Measurements from ENCODE around the gene ST6GALNAC6. TPM values are rescaled to one million over a fixed set of nuclear protein-coding genes. Genes with fewer than 3 reads are reported as not detected.

ST6GALNAC6 gene, protein sequence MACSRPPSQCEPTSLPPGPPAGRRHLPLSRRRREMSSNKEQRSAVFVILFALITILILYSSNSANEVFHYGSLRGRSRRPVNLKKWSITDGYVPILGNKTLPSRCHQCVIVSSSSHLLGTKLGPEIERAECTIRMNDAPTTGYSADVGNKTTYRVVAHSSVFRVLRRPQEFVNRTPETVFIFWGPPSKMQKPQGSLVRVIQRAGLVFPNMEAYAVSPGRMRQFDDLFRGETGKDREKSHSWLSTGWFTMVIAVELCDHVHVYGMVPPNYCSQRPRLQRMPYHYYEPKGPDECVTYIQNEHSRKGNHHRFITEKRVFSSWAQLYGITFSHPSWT
- total RNA-seq, result 48.9 TPM

DNA sequence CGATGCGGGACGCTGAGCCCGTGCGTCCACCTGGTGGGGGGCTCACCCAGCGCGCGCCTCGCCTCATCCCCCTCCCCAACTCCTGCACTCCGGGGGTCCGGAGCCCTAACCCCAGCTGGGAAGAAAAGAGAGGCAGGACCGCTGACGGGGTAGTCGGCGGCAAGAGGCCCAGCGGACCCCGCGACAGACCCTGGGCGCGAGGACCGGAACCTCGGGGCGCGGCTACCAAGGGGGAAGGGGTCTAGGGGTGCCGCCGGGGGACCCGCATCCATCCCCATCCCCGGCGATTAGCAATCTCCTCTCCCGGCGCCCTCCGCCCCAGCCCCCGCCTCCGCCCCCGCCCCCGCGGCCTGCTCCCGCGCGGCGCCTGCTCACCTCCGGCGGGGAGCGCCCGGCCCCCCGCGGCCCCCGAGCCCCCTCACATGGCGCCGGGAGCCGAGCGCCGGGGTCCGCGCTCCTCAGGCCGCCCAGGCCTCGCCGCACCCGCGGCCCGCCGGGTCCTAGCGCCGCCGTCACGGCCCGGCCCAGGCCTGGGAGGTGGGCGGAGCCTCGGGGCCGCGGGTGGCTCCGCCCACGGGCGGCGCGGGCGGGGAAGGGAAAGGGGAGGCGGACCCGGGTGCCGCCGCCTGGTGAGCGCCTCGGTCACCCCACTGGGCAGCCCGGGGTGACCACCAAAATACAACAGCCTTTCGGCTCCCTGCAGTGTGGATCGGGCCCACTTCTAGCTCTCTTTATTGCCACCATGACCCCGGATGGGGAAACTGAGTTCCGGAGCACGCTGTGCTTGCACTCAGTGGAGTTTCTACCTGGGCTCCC is at the start of gene ST6GALNAC6:
Gene ST6GALNAC6, minus strand, starts transcription at position 476 of the 816 bp plus-strand sequence. CDS start 1,622 bp downstream, outside the sequence.
- no peak for DNase-seq (ENCODE audit: low spot score)

DNA sequence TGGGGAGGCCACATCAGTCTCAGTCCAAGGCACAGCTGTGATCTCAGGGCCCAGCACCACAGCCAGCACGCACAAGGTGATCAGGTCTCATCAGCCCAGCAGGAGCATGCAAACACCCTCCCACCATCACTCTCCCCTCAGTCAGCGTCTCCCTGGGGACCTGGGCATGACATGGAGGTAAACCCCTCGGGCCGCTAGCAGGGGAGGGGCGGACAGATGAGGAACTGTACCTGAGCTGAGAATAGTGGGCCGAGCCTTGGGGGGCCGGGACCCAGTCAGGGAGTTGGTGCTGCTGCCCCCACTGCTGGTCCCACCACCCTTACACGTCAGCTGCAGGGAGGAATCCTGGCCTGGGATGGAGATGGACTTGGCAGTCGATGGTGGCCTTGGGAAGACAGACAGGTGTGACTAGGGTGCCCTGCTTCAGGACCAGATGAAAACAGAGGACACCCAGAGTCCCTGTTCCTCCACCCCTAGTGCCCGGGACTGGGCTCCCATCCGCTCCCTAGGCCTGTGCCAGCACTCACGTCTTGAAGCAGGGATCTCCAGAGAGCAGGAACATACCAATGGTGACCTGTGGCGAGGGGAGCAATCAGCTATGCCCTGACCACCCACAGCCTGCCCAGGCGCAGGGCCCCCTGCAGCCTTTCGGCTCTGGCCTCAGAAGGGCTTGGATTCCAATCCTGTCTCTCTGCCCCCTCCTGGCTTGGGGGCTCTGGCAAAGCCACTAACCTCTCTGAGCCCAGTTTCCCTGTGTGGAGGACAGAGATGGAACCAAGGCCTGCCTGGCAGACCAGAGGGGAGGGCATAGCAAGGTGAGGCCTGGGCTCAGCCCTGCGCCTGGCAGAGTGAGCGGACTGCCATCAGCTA is 48.7 kb upstream of the ST6GALNAC6 start:
- no peak for DNase-seq (ENCODE audit: low spot score)

DNA sequence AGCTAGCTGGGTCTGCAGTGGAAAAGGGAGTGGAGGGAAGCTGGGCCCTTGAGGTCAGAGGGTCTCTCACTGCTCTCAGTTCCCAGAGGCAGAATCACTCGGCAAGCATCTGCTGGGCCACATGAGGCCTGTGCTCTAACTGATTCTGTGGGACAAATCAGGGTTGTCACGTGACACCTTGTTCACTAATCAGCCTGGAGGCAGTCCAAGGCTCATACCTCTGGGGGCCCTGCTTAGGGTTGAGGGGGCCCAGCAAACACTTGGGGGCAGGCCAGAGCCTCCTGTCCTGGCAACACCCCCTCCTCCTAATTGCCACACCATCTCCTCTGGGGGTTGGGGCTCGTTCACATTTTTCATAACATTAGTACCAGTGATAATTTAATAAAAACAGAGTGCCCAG is 47.3 kb upstream of the ST6GALNAC6 start:
- DNase-seq (ENCODE audit: low spot score), result no peak

DNA sequence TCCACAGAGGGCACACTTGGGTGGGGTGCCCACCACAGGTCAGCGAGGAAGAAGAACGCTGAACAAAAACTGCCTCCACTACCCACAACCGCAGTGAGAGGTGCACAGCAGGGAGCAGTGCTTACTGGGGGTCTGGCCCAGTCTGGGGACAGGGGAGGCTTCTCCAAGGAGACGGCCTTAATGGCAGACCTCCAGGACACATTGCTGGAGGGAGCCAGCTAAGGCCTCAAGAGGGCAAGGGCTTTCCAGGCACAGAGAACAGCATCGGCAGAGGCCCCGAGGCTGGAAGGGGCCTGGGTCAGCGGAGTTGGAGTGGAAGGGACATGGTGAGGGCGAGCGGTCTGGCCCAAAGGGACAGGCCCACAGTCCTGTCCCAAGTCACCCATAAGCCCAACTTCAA is 46.5 kb upstream of the ST6GALNAC6 start:
- DNase-seq (ENCODE audit: low spot score), result no peak

DNA sequence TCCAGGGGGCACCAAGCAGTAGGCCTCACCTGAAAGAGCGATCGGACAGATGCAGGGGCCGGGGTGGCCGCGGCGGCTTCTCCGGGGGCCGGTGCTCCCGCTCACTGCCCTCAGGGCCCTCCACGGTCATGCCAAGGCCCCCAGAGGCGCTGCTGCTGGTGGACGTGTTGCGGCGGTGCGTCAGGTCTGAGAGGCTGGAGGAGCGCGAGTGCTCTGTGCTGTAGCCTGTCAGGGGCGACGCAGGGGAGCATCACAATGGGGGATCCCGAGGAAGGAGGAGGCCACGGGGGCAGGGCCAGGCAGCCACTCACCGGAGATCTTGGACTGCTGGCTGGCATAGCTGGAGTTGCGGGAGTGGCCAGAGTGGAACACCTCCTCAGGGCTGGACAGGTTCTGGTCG is 45.9 kb upstream of the ST6GALNAC6 start:
- DNase-seq (ENCODE audit: low spot score), result no peak

DNA sequence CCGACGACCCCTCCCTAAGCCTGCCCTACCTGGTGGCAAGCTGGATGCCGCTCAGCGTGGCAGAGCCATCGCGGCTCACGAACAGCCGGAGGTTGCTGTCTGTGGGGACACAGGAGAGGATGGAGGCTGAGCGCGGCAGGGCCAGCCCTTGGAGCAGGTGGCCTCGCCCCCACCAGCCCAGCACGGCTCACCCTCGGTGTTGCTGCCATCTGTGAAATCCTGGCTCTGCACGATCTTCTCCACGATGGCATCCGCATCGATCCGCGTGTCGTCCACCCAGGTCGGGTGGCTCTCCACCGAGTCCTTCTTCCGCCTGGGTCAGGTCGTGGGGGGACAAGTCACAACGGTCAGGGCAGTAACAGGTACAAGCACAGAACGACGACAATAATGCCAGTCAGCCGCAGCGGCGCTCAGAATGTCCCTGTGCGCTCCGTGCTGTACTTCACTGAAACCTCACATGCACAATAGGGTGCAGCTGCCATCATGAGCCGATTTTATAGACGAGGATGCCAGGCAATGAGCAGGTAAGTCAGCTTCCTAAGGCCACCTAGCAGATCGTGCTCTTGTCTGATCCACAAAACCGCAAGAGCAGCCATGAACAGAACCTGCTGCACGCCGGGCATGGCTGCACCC is 45.3 kb upstream of the ST6GALNAC6 start:
- no peak for DNase-seq (ENCODE audit: low spot score)

DNA sequence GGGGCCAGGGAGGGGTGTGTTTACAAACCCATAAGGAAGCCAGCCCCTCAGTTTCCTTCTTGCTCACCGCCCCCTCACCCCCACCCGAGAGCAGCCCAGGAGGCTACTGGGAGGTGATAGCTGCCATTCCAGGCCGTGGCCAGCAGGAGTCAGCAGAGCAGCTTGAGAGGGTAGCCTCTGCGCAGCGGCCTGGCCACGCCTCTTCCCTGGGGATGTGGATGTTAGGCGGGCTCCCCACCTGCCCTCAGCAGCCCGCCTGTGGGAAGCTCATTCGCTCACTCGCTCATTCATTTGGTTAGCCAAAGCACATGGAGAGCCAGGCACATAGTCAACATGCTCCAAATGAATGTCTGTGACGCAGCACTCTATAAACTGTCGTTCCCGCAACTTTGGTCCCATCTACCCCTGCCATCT is 44.3 kb upstream of the ST6GALNAC6 start:
- DNase-seq (ENCODE audit: low spot score), result peak; percentile 82

DNA sequence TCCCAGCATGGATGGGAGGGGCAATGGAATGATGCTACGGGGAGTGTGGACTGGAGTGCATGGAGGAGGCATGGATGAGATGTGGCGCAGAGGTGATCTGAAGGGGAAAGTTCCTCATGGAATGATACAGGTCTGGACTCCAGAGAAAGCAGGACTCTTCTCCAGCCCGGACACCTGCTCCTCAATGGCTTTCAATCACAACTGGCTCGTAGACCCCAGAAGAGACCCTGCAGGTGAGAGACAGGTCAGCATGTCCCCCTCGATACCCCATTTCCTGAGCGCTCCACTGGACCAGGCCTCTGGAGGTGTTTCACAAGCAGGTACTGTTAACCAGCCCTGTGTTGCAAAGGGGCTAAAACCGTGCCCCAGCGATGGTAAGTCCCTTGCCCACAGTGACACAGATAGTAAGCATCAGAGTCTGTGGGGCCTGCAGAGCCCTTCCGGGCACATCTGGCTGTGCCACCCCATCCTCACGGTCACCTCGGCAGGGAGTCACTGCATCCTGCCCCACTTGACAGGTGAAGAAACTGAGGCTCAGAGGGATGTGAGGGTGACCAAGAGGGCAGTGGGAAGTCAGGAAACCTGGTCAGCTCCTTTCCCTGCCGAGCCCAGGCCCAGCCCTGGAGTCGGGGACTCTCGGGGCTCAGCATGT is 43.7 kb upstream of the ST6GALNAC6 start:
- DNase-seq (ENCODE audit: low spot score), result no peak

DNA sequence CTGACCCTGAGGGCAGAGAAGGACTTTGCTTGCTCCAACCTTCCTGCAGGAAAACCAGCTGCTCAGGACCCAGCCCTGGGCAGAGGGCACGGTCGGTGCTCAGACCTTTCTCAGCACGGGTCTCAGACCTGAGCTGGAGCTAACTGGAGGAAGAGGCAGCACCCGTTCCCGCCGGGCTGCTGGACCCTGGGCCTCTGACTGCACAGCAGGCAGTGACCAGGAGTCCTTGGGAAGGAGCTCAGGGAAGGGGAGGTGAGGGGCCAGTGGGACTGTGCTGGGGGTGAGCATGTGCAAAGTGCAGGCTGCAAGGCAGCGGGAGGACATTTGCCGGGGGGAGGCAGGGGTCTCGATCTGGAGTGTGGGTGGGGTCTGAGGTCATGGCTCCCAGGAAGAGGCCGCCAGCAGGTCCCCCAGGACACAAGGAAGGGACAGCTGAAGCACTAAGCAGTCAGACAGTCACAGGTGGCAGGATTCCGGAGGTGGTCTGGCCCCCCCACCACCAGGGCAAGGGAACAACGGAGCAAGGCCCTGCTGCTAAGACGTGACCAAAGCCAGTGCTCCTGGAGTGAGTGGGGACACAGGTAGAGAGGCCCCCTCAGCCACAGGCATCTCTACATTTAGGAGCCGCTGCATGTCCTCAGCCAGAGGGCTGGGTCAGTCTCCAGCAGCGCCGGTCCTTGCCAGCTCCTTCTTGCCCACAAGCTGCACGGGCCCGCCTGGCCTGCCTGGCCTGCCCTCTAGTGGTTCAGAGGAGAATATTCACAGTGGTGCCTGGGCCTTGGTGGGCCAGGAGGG is 43.0 kb upstream of the ST6GALNAC6 start:
- no peak for DNase-seq (ENCODE audit: low spot score)

DNA sequence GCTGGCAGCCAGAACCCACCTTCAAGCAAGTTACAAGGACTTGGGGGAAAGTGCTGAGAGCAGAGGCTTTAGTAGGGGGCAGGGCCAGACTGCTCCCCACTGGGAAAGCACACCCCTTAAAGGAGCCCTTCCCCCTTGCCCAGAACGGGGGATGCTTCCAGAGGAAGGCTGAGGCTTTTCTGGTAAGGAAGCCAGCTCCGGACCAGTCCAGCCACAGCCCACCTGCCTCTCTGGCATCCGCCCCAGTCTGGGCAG is 42.5 kb upstream of the ST6GALNAC6 start:
- DNase-seq (ENCODE audit: low spot score), result no peak

DNA sequence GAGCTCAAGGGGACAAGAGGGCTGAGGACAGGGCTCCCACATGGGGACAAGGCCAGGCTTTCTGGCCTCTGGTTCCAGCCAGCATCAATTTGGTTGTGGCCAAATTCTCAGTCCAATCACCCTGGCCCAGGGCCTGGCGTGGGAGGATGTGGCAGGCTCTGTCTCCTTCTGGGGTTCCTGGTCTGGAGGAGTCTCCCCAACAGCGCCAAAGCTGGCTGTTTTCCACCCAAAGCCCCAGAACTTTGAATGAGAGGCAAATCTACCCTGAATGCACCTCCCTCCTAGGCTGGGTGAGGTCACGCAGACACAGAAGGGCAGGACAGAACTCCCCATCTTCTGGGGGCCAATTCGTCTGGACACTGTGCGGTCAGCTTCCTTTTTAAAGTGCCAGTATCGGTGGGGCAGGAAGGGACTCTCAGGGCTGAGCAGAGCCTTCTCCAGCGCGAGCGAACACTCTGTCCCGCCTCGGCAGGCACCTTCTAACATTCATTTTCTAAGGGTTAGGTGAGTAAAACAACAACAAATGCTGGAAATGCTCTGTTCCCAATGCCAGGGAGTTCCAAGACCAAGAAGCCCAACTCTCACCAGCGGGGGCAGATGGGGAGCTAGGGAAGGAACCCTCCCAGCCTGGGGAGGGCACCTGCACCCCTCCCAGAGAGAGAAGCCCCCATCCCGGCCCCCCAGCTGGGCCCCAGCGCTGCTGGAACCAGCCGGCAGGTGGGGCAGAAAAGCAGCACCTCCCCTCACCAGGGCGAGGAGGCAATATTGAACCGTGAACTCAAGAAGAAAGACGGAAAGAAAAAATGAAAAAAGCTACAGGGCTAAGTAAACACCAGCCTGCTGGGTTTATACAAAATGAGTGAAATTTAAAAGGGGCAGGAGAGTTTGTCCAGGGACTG is 41.9 kb upstream of the ST6GALNAC6 start:
- DNase-seq (ENCODE audit: low spot score), result no peak

DNA sequence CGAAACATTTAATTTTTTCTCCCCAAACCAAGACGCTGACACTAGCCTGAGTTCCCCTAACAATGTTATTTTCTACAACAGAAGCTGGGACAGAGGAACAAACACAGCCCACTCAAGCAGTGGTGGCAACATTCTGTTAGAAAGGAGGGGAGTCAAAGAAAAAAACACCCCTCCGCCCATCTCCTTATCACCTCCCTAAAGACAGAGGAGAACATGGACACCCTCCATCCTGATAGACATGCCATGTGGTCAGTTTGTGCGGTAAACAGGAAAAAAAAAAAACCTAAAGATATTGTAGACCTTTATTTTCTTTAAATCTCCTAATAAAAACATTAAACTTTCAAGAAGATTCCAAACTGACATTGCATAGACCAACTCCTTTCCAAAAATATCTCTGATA is 41.2 kb upstream of the ST6GALNAC6 start:
- no peak for DNase-seq (ENCODE audit: low spot score)

DNA sequence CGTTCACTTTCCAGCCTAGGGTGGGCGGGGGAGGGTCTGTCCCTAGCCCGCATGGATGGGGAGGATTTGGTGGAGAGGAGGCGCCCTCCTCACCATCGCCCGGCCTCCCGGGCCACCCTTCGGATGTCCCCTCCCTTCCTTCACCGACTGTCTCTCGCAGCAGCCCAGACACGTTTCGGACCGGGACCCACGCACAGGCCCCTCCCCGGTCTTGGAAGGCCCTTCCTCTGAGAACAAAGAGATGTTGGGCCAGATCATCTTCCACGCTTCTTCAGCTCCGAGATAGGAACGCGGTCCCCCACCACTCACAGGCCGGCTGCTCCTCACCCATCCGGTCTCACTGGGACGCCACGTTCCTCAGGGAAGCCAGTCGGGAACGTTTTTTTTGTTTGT is 38.9 kb upstream of the ST6GALNAC6 start:
- DNase-seq (ENCODE audit: low spot score), result no peak

DNA sequence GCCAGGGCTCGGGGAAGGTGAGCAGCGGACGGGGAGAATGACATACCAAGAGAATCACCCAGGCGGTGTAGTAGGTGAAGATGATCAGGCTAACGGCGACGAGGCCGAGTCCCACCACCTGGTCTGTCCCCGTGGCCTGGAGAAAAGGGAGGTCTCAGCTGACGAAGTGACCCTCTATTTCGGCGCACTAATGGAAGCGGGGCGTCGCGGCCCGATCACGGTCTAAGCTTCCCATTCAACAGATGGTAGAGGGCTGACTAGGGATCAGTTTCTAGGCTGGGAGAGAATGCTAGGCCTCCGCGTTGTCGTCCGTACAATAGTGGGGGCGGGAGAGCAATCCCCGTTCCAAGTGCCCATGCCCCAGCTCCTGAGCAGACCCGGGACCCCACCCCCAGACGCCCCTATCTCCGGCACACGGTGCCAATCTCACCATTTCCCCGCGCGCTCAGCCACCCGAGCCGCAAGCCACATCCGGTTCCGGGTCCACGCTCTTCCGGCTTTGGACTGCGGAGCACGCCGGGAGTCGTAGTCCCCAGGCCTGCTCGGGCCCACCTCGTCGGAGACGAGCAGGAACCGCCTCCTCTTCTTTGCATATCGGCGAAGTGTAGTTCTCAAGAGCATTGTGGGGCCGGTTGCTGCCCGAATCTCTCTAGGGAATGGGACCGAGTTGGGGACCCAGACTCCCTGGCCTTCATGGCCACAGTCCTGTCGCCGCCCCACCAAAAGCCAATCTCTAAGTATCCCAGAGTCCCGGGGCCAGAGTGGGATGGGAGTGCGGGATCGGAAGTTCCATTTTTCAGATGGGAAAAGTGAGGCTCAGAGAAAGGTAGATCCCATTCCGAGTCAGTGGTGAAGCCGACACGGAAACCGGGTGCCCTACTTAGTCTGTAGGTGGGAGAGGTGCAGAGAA is 38.2 kb upstream of the ST6GALNAC6 start, which contains the start of gene DPM2:
Gene DPM2, minus strand, starts transcription at position 467 of the 910 bp plus-strand sequence. Its CDS starts 34 bp downstream, at position 433.
- DNase-seq (ENCODE audit: low spot score), result peak; percentile 85

DNA sequence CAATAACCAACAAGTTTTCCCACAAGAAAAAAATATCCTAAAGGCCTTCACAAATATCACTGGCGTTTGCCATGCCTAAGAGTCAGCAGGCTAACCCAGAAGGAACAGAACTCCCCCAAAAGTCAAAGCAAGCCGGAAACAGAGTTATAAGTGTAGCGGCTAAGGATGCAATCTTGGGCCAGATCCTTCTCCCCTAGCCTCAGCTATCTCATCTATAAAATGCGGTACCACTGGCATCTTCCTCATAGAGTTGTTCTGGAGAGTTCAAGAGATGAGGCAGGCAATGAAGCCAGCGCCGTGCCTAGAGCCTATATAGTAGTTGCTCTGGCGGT is 37.6 kb upstream of the ST6GALNAC6 start:
- DNase-seq (ENCODE audit: low spot score), result no peak

DNA sequence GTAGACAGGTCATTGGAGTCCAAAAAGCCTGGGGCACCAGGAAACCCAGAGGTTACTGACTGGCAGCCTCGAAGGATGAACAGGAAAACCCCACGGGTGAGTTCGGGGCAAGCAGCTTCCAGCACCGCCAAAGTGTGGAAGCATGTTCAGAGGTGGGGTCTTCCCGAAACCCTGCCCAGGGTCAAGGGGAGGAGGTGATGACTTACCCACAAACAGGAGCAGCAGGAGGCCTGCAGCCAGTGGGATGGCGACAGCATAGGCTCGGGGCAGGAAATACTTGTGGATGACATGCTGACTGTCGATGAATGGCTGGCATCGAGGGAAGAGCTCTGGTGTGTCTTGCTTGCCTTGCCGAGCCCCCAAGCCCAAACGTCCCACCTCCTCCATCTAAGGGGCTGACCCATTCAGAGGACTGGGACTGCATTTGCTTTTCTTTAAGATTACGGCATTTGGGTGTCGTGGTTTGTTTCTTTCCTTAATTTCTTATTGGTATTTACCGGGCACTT is 37.0 kb upstream of the ST6GALNAC6 start:
- no peak for DNase-seq (ENCODE audit: low spot score)

DNA sequence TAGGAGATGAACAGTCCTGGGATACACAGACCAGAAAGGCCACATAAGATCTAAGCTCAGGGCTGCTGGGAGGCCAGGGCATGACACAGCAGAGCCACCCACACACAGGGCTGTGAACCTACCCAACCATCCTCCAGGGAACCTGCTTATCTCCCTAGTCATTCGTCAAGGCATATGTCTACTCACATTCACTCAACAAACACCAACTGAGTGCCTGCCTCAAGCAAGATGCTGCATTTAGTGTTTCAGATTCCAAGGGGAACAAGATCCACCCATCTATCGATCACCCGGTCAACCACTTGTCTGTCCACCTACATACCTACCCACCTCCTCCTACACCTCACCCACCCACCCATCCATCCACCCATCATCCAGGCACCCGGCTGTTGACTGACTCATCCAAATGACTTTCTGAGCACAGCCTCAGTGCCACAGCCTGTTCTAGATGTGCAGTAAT is 36.4 kb upstream of the ST6GALNAC6 start:
- no peak for DNase-seq (ENCODE audit: low spot score)

DNA sequence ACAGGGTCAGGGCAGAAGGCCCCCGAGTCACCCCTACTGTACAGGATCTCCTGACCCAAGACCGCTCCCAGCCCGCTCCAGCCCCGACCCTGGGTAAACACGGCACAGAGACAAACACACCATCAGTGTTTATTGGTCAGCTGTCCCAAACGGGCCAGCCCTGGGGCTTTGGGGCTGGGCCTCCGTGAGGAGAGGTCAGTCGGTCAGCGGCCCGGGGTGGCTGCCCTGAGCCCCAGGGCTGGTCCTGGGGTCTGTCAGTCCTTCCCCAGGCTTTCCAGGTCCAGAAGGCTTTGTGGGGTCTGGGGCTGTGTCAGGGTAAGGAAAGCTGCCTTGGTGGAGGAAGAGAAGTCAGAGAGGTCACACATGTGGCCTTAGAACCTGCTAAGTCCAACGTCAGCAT is 35.6 kb upstream of the ST6GALNAC6 start:
- DNase-seq (ENCODE audit: low spot score), result no peak
